GM18868 (cell line): ENCODE data around the gene CCDC85C.
A peak's percentile ranks its signal among the peaks of the same experiment; 100 is the strongest.

Source experiments
- ATAC-seq: cut with Tn5 transposase; IDR thresholded peaks from one replicate; pipeline ENCODE4 v1.9.1; 2021; ENCODE audit warnings: mild to moderate bottlenecking, moderate library complexity; ENCODE audit not compliant: unreplicated experiment

CCDC85C gene

DNA sequence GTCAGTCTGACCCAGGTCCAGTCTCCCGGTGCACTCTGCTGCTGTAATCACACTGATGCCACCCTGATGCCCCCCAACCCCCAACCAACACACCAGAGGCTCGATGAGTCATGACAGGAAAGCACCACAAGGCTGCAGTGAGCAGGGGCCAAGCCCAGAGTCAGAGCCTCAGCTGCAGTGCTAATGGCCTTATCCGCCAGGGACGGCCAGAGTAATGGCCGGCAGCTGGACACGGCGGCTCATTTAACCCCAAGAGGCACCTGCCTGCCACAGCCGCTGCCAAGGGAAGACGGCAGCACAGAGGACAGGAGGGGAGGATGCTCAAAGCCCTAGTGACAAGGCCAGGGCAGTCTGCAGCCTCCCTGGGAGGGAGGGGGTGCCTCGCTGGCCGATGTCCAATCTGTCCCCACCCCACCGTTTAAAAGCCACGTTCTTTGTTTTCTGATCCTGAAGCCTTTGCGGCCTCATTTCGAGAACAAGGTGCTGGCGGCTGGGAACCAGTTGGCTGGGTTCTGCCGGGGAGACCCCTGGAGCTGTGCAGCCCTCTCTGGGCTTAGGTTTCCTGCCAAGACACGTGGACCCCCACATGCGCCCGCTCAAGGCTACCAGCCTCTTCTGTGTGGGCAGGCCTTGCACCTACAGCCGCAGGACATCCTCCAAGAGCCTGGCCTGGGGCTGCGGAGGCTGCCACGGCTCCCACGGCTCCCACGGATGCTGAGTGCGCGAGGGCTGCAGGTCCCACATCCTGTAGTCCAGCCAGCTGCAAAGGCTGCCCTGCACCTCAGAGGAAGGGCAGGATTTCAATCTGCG, 13.1 kb downstream of the CCDC85C start:
- ATAC-seq = peak; percentile 41

- no peak for ATAC-seq
Measured at GRCh38 chr14:99589651-99590530, 14.1 kb downstream of the CCDC85C start.

- ATAC-seq = no peak
Measured at GRCh38 chr14:99589031-99589441, 15.0 kb downstream of the CCDC85C start.

GRCh38 chr14:99587460-99588278, 16.3 kb downstream of the CCDC85C start:
- ATAC-seq = no peak

- ATAC-seq = no peak
Measured at GRCh38 chr14:99586761-99587459, 17.1 kb downstream of the CCDC85C start.

DNA sequence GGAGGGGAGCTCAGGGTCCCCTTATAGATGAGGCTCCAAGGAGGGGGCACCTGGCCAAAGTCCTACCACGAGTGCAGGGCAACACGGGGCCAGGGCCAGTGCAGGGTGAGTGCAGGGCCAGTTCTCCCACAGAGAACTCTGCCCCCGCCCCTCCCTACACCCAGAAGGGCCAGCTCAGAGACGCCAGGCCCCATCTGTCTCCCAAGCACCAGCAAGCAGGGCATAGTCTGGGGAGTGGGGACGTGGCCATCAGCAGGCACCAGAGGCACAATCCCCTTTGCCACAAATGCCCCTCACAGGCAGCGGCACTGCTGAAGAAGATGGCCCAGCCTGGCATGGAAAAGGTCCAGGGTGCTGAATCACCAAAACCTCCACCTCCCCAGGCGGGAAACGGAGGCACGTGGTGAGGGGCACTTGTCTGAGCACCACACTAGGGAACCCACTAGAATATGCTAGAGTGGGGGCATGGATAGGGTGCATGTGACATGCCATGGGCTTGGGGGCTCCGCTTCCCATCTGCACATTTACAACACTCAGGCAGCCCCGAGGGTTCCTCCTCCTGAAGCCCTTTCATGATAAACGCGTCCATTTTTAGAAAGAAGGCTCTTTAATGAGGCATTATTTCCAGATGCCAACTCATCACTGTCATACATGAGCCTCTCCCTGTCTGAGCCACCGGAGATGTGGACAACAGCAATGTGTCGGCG, 17.8 kb downstream of the CCDC85C start:
- no peak for ATAC-seq

DNA sequence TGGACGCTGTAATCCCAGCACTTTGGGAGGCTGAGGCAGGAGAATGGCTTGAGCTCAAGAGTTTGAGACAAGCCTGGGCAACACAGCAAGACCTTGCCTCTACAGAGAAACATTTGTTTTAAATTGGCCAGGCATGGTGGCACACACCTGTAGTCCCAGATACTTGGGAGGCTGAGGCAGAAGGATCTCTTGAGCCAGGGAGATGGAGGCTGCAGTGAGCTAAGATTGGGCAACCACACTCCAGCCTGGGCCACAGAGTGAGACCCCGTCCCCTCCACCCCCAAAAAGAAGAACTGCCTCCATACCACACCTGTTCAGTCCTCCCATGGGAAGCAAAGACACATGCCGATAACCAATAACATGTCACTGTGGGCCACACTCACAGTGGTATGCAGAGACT, 19.2 kb downstream of the CCDC85C start:
- no peak for ATAC-seq

- no peak for ATAC-seq
Measured at GRCh38 chr14:99581938-99582337, 22.1 kb downstream of the CCDC85C start.

GRCh38 chr14:99581374-99581773, 22.6 kb downstream of the CCDC85C start:
- no peak for ATAC-seq

GRCh38 chr14:99579903-99580571, 24.0 kb downstream of the CCDC85C start:
- no peak for ATAC-seq

DNA sequence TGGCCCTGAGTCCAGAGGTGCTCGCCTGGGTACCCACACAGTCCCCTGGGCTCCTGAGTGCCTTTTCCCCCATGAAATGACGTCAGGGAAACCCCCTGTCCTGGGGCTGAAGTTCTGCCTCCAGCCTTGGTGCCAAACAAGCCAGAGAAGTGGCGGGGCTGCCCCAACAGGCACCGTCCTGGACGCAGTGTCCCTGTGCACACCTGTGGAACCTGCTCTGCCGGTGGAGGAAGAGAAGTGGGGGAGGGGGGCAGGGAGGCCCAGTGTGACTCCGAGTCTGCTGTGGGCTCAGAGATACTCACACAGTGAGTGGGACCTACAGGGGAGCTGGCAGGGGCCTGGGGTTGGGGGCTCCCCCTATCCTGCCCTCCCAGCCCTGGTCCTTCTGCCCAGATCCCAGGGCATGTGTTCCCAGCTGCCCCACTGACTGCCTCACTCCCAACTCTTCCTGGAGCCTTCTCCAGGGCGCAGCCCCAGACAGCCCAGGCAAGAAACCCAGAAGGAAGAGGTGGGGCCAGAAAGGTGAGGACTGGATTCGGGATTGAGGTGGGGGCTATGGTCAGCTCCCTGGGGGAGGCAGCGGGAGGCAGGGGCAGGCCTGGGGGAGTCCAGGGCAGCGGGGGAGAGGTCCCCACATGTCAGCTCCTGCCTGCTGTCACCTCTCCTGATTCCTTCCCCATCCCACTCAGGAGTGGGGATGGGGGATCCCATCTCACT, 24.7 kb downstream of the CCDC85C start:
- no peak for ATAC-seq

DNA sequence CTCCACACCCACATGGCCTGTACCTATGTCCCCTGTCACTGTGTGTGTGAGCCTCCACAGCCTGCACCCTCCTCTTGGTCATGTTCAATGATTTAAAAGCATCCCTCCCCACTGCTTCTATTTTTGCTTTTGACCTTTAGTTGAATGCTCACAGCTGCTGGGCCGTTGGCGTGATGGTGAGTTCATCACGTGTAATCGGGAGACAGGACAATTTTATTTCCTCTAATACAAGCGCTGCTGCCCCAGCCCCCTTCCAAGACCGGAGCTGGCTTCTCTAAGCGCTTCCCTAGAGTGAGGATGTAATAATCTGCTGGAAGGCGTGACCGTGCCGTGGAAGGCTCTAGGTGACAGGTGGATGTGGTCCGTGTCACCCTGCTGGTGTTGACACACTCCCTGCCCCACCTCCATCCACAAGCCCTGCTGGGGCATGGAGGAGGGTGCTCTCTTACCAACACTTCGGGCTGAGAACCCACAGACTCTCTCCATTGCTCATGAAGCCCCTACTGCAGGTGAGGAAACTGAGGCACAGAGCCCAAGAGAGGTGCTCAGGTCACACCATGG, 25.4 kb downstream of the CCDC85C start:
- no peak for ATAC-seq

- ATAC-seq = no peak
Measured at GRCh38 chr14:99576761-99577705, 27.0 kb downstream of the CCDC85C start.

- no peak for ATAC-seq
Measured at GRCh38 chr14:99576304-99576703, 27.7 kb downstream of the CCDC85C start.

- ATAC-seq = peak; percentile 59
Measured at GRCh38 chr14:99575043-99576023, 28.7 kb downstream of the CCDC85C start.
